Ascending aorta (tissue), 2 donors: ENCODE results near the gene FEN1. TPM values are rescaled to one million over a fixed set of nuclear protein-coding genes. Genes with fewer than 3 reads are reported as not detected.

Experiments
- DNase-seq, 2 donors: peaks; one replicate each; pipeline ENCODE4 v3.0.0-alpha.2; 2019; ENCODE audit warnings: low spot score in 2 of 2
- H3K27ac ChIP-seq, 2 donors: fragments of 200-600 bp; sonication (generic); one replicate each; pipeline ENCODE4 v1.5.1; 2016 to 2017; ENCODE audit warnings: mild to moderate bottlenecking in 1 of 2
- H3K27me3 ChIP-seq: fragments of 200-600 bp; sonication (generic); one replicate; pipeline ENCODE4 v1.5.1; 2017
- H3K36me3 ChIP-seq, 2 donors: fragments of 200-600 bp; sonication (generic); one replicate each; pipeline ENCODE4 v1.5.1; 2016
- H3K4me1 ChIP-seq, 2 donors: fragments of 200-600 bp; sonication (generic); one replicate each; pipeline ENCODE4 v1.5.1; 2016 to 2017; ENCODE audit warnings: mild to moderate bottlenecking in 1 of 2
- H3K4me3 ChIP-seq, 2 donors: fragments of 200-600 bp; sonication (generic); one replicate each; pipeline ENCODE4 v1.5.1; 2016 to 2017; ENCODE audit warnings: mild to moderate bottlenecking in 1 of 2
- H3K9me3 ChIP-seq, 2 donors: fragments of 200-600 bp; sonication (generic); one replicate each; pipeline ENCODE4 v1.5.1; 2016
- intact Hi-C: fragments of 100-400 bp; cut with DNase I; formaldehyde crosslinking; loops from one replicate; pipeline ENCODE4 v1.15.1; 2023
- total RNA-seq: library from RNA; depleted of rRNA; stranded (reverse); fragments of >200 nt; gene quantifications from one replicate; pipeline ENCODE4 v1.1.0, GENCODE V29; 2016
- TF ChIP-seq, protein P1 (sequence below), 3 experiments: fragments of 200-600 bp in 2 of 3; fragments of 450-650 bp in 1 of 3; sonication (generic) in 2 of 3; IDR thresholded peaks; one replicate each; pipeline ENCODE4 v1.5.1; 2016 to 2019; ENCODE audit warnings: antibody characterized with exemption in 3 of 3, mild to moderate bottlenecking in 1 of 3, moderate library complexity in 1 of 3

Gene FEN1
- total RNA-seq, 1 donor from 2014 or later = 1.5 TPM

DNA sequence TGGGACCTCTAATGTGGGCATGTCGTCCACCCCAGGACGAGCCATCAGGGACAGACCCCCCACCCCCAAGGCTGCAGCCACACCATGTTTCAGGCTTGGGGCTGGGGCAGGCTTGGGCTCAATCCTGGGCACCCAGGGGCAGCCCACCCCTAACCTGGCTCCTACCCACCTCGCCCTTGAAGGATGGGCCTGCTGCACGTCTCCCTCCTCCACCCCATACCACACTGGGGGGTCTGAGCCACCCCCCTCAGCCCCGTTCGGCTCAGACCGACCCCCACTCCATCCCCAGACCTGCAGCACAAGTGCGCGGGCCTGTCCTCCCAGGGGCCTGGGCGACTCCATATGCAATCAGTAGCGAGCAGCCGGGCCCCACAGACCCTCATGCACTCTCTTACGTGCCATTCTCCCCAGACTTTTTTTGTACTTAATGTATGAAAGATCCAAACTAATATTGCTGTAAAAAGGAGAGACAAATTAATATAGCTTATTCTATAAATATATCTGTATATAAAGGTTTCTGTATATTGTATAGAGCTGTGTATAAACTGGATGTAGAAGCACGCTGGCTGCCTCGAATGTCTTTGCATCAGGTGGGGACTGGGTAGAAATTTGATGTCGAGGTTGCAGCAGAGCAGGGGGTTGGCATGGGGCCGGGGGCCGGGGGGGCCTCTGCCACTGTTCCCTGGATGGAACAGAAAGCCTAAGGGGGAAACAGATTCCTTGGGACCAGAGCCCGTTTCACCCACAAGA lies 46.1 kb upstream of the FEN1 start:
- Histone ChIP-seq H3K27ac (no peak overlapping the region), H3K9me3 (no peaks in the 10 kb centered on the region), H3K36me3 (no peaks in the 10 kb centered on the region), H3K4me3 (no peak overlapping the region), H3K4me1 (no peaks in the 10 kb centered on the region), H3K27me3 (no peaks in the 10 kb centered on the region)
- no peak for DNase-seq
- intact Hi-C loops = no loop called here
- TF ChIP-seq, protein P1, sequence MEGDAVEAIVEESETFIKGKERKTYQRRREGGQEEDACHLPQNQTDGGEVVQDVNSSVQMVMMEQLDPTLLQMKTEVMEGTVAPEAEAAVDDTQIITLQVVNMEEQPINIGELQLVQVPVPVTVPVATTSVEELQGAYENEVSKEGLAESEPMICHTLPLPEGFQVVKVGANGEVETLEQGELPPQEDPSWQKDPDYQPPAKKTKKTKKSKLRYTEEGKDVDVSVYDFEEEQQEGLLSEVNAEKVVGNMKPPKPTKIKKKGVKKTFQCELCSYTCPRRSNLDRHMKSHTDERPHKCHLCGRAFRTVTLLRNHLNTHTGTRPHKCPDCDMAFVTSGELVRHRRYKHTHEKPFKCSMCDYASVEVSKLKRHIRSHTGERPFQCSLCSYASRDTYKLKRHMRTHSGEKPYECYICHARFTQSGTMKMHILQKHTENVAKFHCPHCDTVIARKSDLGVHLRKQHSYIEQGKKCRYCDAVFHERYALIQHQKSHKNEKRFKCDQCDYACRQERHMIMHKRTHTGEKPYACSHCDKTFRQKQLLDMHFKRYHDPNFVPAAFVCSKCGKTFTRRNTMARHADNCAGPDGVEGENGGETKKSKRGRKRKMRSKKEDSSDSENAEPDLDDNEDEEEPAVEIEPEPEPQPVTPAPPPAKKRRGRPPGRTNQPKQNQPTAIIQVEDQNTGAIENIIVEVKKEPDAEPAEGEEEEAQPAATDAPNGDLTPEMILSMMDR (IDR thresholded peaks at IDR 0.05) = no peak

DNA sequence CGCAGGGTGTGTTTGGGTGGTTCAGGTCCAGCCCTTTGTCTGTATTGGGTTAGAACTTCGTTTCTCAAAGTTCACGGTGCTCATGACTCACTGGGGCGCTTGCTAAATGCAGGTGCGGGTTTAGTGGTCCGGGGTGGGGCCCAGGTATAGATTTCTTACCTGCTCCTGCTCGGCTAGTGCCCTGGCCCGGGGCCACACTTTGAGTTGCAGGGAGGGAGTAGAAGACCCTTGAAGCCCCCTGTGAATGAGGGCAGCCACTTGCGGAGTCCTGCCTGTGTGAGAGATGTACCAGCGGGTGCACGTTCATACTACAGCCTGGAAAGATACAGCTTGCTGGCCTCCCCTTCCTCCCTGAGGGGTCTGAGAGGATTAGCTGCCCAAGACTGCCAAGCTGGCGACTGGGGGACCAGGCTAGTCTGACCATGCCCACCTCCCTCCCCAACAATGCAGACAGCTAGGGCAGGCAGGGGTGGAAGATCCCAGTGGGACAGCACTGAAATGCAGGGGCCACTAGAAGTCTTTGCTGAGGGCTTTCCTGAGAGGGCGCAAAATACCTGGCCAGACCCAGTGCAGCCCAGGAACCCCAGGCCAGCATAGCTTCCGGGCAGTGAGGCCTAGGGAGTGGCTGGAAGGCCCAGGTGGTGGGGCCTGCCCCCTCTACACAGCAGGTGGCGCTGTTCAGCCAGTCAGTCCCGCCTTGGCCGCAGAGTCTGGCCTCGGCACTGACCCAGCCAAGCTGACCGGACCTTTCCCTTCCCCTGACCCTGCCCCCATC lies 45.3 kb upstream of the FEN1 start:
- intact Hi-C loops = no loop called here
- peak; percentile 18 to 75 for DNase-seq
- H3K4me3 ChIP-seq = no peak overlapping the region

DNA sequence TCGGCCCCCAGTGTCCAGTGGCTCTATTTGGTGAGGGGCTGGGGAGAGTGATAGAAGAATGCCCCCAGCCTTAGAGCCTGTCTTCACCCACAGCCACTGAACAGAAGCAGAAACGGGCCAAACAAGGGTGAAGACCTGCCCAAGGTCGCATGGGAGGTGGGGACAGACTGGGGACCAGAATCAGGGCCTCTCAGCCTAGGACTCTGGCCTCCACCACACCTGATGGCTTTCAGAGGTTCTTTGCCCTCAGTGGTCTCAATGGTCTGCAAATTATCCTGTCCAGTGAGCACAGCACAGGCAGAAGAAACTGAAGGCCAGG lies 44.8 kb upstream of the FEN1 start:
- no peak overlapping the region for H3K4me3 ChIP-seq
- no peaks in the 10 kb centered on the region for H3K9me3 ChIP-seq
- no peaks in the 10 kb centered on the region for H3K36me3 ChIP-seq
- H3K27me3 ChIP-seq = no peaks in the 10 kb centered on the region
- TF ChIP-seq, protein P1 (IDR thresholded peaks at IDR 0.05) = no peak
- peaks cover 3 to 8% of the 10 kb centered on the region in 2 donors for H3K4me1 ChIP-seq
- no peak for DNase-seq
- no peak overlapping the region for H3K27ac ChIP-seq
- intact Hi-C loops = loop anchor here (2.0 kb wide), 1 partner anchor 361 kb away; no protein-coding TSS in a partner anchor

More for the DNA sequence above, 45.3 kb upstream of the FEN1 start:
- no peaks in the 10 kb centered on the region for H3K36me3 ChIP-seq
- H3K9me3 ChIP-seq = no peaks in the 10 kb centered on the region
- H3K27me3 ChIP-seq = no peaks in the 10 kb centered on the region
- H3K27ac ChIP-seq = no peak overlapping the region
- H3K4me1 ChIP-seq = peaks cover 0 to 4% of the 10 kb centered on the region in 2 donors
- TF ChIP-seq, protein P1 (IDR thresholded peaks at IDR 0.05) = peak; percentile 59 to 83 (median 71)

DNA sequence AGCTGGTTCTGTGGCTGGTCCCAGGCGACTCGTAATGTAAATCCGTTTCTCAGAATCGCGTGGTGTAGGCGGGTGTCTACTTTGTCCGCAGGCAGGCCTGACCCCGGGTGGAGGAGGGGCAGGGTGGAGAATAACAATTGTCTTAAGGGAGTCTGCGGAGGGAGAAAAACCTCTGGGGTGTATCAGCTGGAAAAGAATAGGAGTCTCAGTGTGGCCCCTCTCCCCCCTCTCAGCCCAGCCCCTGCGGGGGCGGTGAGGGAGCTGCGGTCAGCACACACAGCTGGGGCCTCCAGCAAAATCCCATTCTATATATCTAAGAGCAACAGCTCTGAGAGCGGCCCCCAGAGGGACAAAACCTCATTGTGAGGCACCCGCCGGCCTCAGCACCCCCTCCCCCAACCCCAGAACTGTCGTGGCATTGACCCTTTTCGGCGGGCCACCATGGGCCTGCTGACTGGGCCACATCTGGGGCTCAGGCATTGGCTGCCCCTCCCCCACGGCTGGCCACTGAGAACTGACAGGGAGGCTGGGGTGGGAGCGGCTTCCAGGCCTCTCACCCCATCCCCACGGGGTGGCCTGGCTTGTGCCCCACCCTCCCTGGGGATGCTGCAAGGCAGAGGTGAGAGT lies 43.0 kb upstream of the FEN1 start:
- H3K9me3 ChIP-seq = no peaks in the 10 kb centered on the region
- H3K27me3 ChIP-seq = no peaks in the 10 kb centered on the region
- TF ChIP-seq, protein P1 (IDR thresholded peaks at IDR 0.05) = no peak
- H3K27ac ChIP-seq = no peak overlapping the region
- H3K4me1 ChIP-seq = peaks cover 3 to 8% of the 10 kb centered on the region in 2 donors
- DNase-seq = no peak
- no peak overlapping the region for H3K4me3 ChIP-seq
- no peaks in the 10 kb centered on the region for H3K36me3 ChIP-seq
- intact Hi-C loops = loop anchor here (2.0 kb wide), 1 partner anchor 359 kb away; no protein-coding TSS in a partner anchor

DNA sequence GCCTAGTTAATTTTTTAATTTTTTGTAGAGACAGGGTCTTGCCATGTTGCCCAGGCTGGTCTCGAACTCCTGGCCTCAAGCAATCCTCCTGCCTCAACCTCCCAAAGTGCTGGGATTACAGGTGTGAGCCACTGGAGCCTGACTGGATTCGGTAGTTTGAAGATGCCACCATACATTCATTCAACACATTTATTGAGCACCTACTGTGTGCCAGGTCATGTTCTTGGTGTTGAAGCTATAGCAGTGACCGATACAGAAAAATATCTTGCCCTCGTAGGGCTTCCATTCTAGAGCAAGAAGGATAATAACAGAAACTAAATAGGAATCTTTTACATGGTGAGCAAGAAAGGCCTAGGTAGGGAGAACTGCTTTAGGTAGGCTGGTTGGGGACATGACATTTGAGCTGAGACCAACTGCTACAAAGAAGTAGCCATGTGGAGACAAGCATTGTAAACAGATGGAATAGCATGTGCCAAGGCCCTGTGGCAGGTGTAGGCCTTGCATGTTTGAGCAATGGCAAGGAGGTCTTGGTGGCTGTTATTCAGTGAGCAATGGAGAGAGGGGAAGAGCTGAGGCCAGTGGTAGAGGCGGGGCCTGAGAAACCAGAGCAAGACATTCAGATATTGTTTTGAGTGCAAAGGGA lies 42.0 kb upstream of the FEN1 start:
- intact Hi-C loops = no loop called here
- TF ChIP-seq, protein P1 (IDR thresholded peaks at IDR 0.05) = no peak

More for the DNA sequence above, 42.0 kb upstream of the FEN1 start:
- no peak for DNase-seq
- no peaks in the 10 kb centered on the region for H3K27me3 ChIP-seq
- no peak overlapping the region for H3K27ac ChIP-seq
- H3K9me3 ChIP-seq = no peaks in the 10 kb centered on the region
- no peaks in the 10 kb centered on the region for H3K36me3 ChIP-seq
- H3K4me3 ChIP-seq = no peak overlapping the region
- H3K4me1 ChIP-seq = peaks cover 3 to 8% of the 10 kb centered on the region in 2 donors
